ENCODE results near the gene HIF1AN. TPM values are rescaled to one million over a fixed set of nuclear protein-coding genes. Genes with fewer than 3 reads are reported as not detected.
A peak's percentile ranks its signal among the peaks of the same experiment; 100 is the strongest.
"Not testable (repeated sequence)": the region's sequence is repeated elsewhere in the genome, so short reads cannot be mapped to it uniquely, and the experiment has no call there.

Gene HIF1AN
- total RNA-seq, 1 donor from 2014 or later, result 67.3 TPM

DNA sequence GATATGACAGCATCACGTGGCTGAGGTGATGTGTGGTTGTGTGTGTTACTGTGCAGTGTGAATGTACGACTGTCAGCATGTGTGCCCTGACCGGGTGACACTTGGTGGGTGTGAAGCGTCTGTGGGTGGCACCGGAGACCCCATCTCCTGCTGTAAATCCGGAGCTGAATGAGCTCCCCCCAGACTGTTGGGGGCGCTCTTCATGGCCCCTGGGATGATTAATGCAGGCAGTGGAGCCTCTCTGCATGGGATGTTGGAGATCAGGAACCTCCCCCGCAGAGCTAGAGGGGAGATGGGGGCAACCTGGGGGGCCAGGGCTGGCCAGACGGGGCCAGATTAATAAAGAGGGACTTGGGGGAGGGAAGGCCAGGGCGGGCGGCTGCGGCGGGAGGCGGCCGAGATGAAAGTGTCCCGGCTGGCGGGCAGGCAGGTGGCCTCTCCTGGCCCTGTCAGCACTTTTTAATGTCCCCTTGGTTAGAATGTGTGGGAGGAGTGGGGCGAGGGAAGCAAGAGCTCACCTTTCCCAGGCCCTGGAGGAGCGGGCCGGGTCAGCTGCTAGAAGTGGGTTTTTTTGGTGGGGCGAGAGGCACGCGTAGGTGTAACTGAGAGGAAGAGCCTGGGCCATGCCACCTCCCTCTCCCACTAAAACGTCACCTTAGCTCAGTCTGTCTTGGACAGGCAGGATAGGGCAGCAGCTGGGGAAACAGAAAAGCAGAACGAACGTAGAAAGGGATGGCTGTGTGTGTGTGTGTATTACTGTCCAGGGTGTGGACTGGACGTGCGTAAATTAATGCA, 34.1 kb downstream of the HIF1AN start:
- Mint-ChIP-seq H3K4me1 (ENCODE audit: low read depth) (no peaks in the 10 kb centered on the region), H3K4me3 (ENCODE audit: low read depth) (no peak overlapping the region), H3K27me3 (peaks cover 13% of the 10 kb centered on the region), H3K27ac (no peak overlapping the region), H3K9me3 (ENCODE audit: low read depth) (no peaks in the 10 kb centered on the region), H3K36me3 (ENCODE audit: insufficient read depth) (no peaks in the 10 kb centered on the region)
- TF ChIP-seq, protein P1, sequence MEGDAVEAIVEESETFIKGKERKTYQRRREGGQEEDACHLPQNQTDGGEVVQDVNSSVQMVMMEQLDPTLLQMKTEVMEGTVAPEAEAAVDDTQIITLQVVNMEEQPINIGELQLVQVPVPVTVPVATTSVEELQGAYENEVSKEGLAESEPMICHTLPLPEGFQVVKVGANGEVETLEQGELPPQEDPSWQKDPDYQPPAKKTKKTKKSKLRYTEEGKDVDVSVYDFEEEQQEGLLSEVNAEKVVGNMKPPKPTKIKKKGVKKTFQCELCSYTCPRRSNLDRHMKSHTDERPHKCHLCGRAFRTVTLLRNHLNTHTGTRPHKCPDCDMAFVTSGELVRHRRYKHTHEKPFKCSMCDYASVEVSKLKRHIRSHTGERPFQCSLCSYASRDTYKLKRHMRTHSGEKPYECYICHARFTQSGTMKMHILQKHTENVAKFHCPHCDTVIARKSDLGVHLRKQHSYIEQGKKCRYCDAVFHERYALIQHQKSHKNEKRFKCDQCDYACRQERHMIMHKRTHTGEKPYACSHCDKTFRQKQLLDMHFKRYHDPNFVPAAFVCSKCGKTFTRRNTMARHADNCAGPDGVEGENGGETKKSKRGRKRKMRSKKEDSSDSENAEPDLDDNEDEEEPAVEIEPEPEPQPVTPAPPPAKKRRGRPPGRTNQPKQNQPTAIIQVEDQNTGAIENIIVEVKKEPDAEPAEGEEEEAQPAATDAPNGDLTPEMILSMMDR (IDR thresholded peaks at IDR 0.05; ENCODE audit: unreplicated experiment), result peak; percentile 30
- DNase-seq (ENCODE audit: low spot score, unreplicated experiment), result no peak

DNA sequence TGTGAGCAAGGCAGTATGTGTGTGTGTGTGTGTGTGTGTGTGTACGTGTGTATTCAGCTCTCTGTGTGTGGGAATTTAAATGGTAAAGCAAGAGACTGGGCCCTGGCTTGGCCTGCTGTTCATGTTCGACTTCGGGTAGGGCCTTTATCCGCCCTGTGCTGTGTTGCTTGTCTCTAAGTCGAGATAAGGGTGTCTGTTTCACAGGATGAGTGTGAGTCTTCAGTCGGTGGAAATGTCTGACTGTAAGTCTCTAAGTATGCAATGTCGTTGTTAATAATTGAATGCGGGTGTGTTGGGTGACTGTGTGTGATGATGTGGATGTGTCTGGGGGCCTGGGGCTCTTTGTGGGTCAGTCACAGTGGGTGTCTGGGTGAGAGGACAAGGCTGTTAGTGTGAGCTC, 34.8 kb downstream of the HIF1AN start:
- Mint-ChIP-seq H3K27ac (no peak overlapping the region), H3K27me3 (peaks cover 16% of the 10 kb centered on the region), H3K4me3 (ENCODE audit: low read depth) (no peak overlapping the region), H3K4me1 (ENCODE audit: low read depth) (no peaks in the 10 kb centered on the region), H3K36me3 (ENCODE audit: insufficient read depth) (no peaks in the 10 kb centered on the region), H3K9me3 (ENCODE audit: low read depth) (no peaks in the 10 kb centered on the region)
- TF ChIP-seq, protein P1 (IDR thresholded peaks at IDR 0.05; ENCODE audit: unreplicated experiment), result no peak
- no peak for DNase-seq (ENCODE audit: low spot score, unreplicated experiment)

DNA sequence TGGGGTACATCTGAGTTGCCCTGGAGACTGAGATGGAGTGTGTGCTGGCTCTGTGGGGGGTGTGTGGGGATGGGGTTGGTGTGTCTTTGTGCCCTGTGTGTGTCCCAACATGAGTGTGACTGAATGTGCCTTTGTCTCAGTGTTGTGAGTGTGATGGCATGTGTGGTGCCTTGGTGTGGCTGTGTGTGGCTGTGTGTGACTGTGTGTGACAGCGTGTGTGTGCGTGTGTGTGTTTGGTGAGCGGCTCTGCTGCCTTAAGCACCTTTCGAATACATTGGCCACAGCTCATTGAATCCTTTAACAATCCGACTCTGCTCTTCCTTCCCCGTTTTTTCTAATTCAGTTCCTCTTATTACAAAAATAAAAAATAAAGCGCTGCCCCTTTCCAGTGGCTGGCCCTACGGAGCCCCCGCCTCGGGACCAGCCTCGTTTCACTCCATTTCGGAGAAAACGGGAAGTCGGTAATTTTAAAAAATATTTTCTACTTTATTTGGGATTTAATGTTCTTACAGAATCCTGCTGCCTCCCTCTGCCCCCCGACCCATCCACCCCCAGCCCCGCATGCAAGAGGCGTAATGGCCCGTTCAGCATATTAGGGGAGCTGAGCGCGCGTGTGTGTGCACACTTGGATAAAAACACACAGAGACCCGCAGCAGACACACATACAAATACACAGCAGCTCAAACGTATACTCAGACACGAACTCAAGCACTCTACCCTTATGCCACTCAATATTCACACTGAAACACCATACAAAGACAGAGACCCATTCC, 35.5 kb downstream of the HIF1AN start:
- Mint-ChIP-seq H3K27ac (no peak overlapping the region), H3K4me3 (ENCODE audit: low read depth) (no peak overlapping the region), H3K4me1 (ENCODE audit: low read depth) (no peaks in the 10 kb centered on the region), H3K36me3 (ENCODE audit: insufficient read depth) (no peaks in the 10 kb centered on the region), H3K9me3 (ENCODE audit: low read depth) (no peaks in the 10 kb centered on the region), H3K27me3 (peaks cover 24% of the 10 kb centered on the region)
- TF ChIP-seq, protein P1 (IDR thresholded peaks at IDR 0.05; ENCODE audit: unreplicated experiment), result no peak
- no peak for DNase-seq (ENCODE audit: low spot score, unreplicated experiment)

DNA sequence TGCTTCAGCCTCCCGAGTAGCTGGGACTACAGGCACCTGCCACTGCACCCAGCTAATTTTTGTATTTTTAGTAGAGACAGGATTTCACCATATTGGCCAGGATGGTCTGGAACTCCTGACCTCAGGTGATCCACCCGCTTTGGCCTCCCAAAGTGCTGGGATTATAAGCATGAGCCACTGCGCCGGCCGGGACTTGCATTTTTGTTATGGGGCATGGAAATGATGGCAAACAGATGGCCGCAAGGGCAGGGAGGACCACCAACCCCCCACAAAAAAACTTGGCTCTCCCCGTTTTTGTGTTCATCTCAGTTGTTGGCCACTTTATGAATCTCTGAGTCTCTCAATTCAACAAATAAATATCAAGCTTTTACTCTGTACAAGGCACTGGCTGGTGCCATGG, 39.4 kb downstream of the HIF1AN start:
- not testable (repeated sequence) for H3K4me1 Mint-ChIP-seq (ENCODE audit: low read depth); DNase-seq (ENCODE audit: low spot score, unreplicated experiment); H3K27ac Mint-ChIP-seq; H3K9me3 Mint-ChIP-seq (ENCODE audit: low read depth); H3K4me3 Mint-ChIP-seq (ENCODE audit: low read depth); H3K36me3 Mint-ChIP-seq (ENCODE audit: insufficient read depth)
- H3K27me3 Mint-ChIP-seq, result peaks cover 60% of the 10 kb centered on the region

DNA sequence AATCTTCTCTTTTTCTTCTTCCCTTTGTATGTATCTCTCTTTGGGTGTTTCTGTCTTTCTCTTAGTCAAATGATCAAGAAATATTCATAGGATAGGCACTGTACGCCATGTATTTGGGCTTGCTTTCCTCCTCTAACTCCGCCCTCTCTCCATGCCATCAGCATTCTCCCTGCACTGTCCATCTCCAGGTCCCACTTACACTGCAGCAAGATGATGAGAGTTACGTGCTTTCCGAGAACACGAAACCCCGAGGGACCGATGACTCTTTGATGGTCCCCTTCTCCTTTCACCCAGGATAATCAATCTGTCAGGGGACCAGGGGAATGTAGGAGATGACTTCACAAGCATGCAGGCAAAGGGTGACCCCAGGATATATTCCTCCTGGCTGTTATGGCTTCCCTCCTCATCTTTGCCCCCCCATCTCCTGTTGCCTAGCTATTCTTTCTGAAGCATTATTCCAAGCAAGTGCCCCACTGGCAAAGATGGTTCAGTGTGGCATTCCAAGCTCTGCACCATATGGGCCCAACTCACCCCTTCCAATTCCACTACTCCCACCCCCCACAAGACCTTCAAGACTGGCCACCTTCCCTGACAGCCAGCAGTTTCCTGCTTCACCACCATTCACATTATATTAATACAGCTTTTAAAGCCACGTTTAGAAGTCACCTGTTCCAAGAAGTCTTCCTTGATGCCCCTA, 40.0 kb downstream of the HIF1AN start:
- H3K4me3 Mint-ChIP-seq (ENCODE audit: low read depth), result no peak overlapping the region
- H3K27ac Mint-ChIP-seq, result no peak overlapping the region
- H3K36me3 Mint-ChIP-seq (ENCODE audit: insufficient read depth), result no peaks in the 10 kb centered on the region
- H3K4me1 Mint-ChIP-seq (ENCODE audit: low read depth), result no peaks in the 10 kb centered on the region
- TF ChIP-seq, protein P1 (IDR thresholded peaks at IDR 0.05; ENCODE audit: unreplicated experiment), result no peak
- no peaks in the 10 kb centered on the region for H3K9me3 Mint-ChIP-seq (ENCODE audit: low read depth)
- H3K27me3 Mint-ChIP-seq, result peaks cover 63% of the 10 kb centered on the region
- DNase-seq (ENCODE audit: low spot score, unreplicated experiment), result no peak

Data from progenitor cell of endocrine pancreas (in vitro differentiated cells).